ENCODE results near the gene SEPTIN6. TPM values are rescaled to one million over a fixed set of nuclear protein-coding genes. Genes with fewer than 3 reads are reported as not detected.

SEPTIN6 gene
- total and polyA plus RNA-seq, 2 of the 4 experiments (the other 2 are of a cell fraction), result 16.2 to 19.0 TPM

- Histone ChIP-seq H4K5ac (ENCODE audit: low read depth, low read length) (no peak overlapping the region), H3K9ac (ENCODE audit: low read depth, low read length) (no peak overlapping the region), H3K4me1 (ENCODE audit: control insufficient read depth, insufficient read depth, low read length) (peaks cover 5% of the 10 kb centered on the region), H4K91ac (ENCODE audit: insufficient read depth, low read depth, low read length) (no peak overlapping the region), H3K4me3 (ENCODE audit: insufficient read depth, low read depth, low read length) (no peak overlapping the region), H3K4me2 (ENCODE audit: low read depth, low read length) (no peak overlapping the region), H2AK5ac (ENCODE audit: low read depth, low read length) (no peak overlapping the region), H3K9me1 (ENCODE audit: insufficient read depth, low read length) (peaks cover 3% of the 10 kb centered on the region; the same call in 1 of the 2 replicates), H2AK9ac (replicated peaks; ENCODE audit: low read depth, low read length, poor library complexity) (no peak overlapping the region), H2BK5ac (ENCODE audit: low read depth, low read length, poor library complexity, severe bottlenecking) (no peak overlapping the region), H3K79me1 (ENCODE audit: low read depth in 1 of 2, low read length in 2 of 2) (no peaks in the 10 kb centered on the region), H4K20me1 (ENCODE audit: insufficient read depth, low read length) (no peaks in the 10 kb centered on the region), H3K14ac (replicated peaks; ENCODE audit: low read depth, low read length) (no peak overlapping the region), H3K23ac (ENCODE audit: low read depth, low read length) (no peak overlapping the region), H3K18ac (ENCODE audit: low read depth, low read length) (no peak overlapping the region), H3K36me3 (ENCODE audit: control insufficient read depth, insufficient read depth, low read length) (peaks cover 2% of the 10 kb centered on the region; the same call in 1 of the 2 replicates), H2BK120ac (ENCODE audit: low read depth, low read length) (no peak overlapping the region), H2BK15ac (ENCODE audit: low read depth, low read length) (no peak overlapping the region), H3K9me3 (ENCODE audit: control insufficient read depth, insufficient read depth, low read length) (no peaks in the 10 kb centered on the region), H2BK20ac (ENCODE audit: low read depth, low read length) (no peak overlapping the region), H3K56ac (ENCODE audit: extremely low read depth, insufficient read depth, low read length) (no peak overlapping the region), H3K4ac (ENCODE audit: low read depth, low read length) (no peak overlapping the region), H3K27ac (ENCODE audit: insufficient read depth, low read length) (no peak overlapping the region), H3K27me3 (ENCODE audit: control insufficient read depth, insufficient read depth, low read length) (no peaks in the 10 kb centered on the region), H2AFZ (replicated peaks; ENCODE audit: low read length, poor library complexity) (no peak overlapping the region), H4K8ac (ENCODE audit: low read depth in 2 of 2, low read length in 2 of 2) (no peak overlapping the region)
- WGBS, 2 experiments (ENCODE audit: extremely low coverage in 2 of 2, insufficient read length in 1 of 2), result 95% methylated on average over 5 of the region's 8 CpGs; no CpG with 5 or more reads in 1 of the 2 experiments
- DNase-seq, result no peak
- ATAC-seq (ENCODE audit: low read depth), result no peak
- ChIA-PET POLR2A (ENCODE audit: unreplicated experiment) (no interaction called here), CTCF (no interaction called here)
- in situ Hi-C loops (cut with MboI; ENCODE audit: low sequenced_read_pairs), result no loop called here
- intact Hi-C loops (cut with micrococcal nuclease), result no loop called here
- no TSS peak for BruUV-seq (replicated peaks)
- no peak for TF ChIP-seq BHLHE40 (IDR thresholded peaks at IDR 0.05; ENCODE audit: low read depth, low read length)
- TF ChIP-seq ELK1 (IDR thresholded peaks at IDR 0.05; ENCODE audit: borderline replicate concordance, low read depth, low read length), result no peak
- no peak for TF ChIP-seq CHD1 (IDR thresholded peaks at IDR 0.05; ENCODE audit: low read depth, low read length)
- no peak for TF ChIP-seq MAFK (IDR thresholded peaks at IDR 0.05; ENCODE audit: low read depth, low read length)
- TF ChIP-seq POLR2A (IDR thresholded peaks at IDR 0.05; ENCODE audit: low read depth, low read length), result no peak
- TF ChIP-seq MAZ (IDR thresholded peaks at IDR 0.05; ENCODE audit: borderline replicate concordance, low read depth, low read length), result no peak
- no peak for TF ChIP-seq NFE2L2 (IDR thresholded peaks at IDR 0.05; ENCODE audit: low read depth, low read length)
- no peak for TF ChIP-seq SMC3 (IDR thresholded peaks at IDR 0.05; ENCODE audit: low read depth, low read length)
- TF ChIP-seq CTCF (conservative IDR thresholded peaks at IDR 0.05; ENCODE audit: low read depth, low read length), result no peak
- TF ChIP-seq CEBPB (IDR thresholded peaks at IDR 0.05; ENCODE audit: low read depth, low read length), result no peak
- no peak for TF ChIP-seq RAD21 (IDR thresholded peaks at IDR 0.05; ENCODE audit: low read length)
- TF ChIP-seq USF2 (IDR thresholded peaks at IDR 0.05; ENCODE audit: low read depth, low read length), result no peak
- TF ChIP-seq MXI1 (IDR thresholded peaks at IDR 0.05; ENCODE audit: borderline replicate concordance, low read depth, low read length), result no peak
- TF ChIP-seq RFX5 (IDR thresholded peaks at IDR 0.05; ENCODE audit: low read depth, low read length), result no peak
- no peak for TF ChIP-seq FOS (IDR thresholded peaks at IDR 0.05; ENCODE audit: low read depth, low read length)
- no peak for TF ChIP-seq RCOR1 (IDR thresholded peaks at IDR 0.05; ENCODE audit: insufficient replicate concordance, low read length)
- dilution Hi-C loops (cut with HindIII; ENCODE audit: low sequenced_read_pairs, unreplicated experiment), result no loop called here
Observed at GRCh38 chrX:119673336-119673735, 19.6 kb downstream of the SEPTIN6 start.

Data from IMR-90 (cell line).